Body of pancreas (tissue), 4 donors: ENCODE measurements around the gene CTDSPL2. TPM values are rescaled to one million over a fixed set of nuclear protein-coding genes. Genes with fewer than 3 reads are reported as not detected.

ENCODE experiments used
- ATAC-seq: fragments of 150-250 bp; one replicate; pipeline ENCODE4 v1.9.1; 2016
- DNase-seq, 4 donors: peaks; one replicate each; pipeline ENCODE4 v3.0.0-alpha.2; 2019
- H3K27ac ChIP-seq, 4 donors: fragments of 200-600 bp; sonication (generic); 1 replicate in 3 of 4; 2 replicates in 1 of 4; pipeline versions ENCODE4 v1.5.1 to v1.6.1; 2016 to 2019; ENCODE audit warnings: mild to moderate bottlenecking in 1 of 4, mixed read lengths in 1 of 4, moderate library complexity in 1 of 4
- H3K27me3 ChIP-seq, 2 donors: fragments of 200-600 bp; sonication (generic); one replicate each; pipeline ENCODE4 v1.6.0; 2016; ENCODE audit warnings: mild to moderate bottlenecking in 1 of 2
- H3K36me3 ChIP-seq, 2 donors: fragments of 200-600 bp; sonication (generic); replicated peaks in 1 of 2; 2 replicates each; pipeline ENCODE4 v1.5.1; 2016; ENCODE audit warnings: low read depth in 2 of 2; ENCODE audit not compliant: insufficient read depth in 1 of 2
- H3K4me1 ChIP-seq: fragments of 200-600 bp; sonication (generic); one replicate; pipeline ENCODE4 v1.6.0; 2016
- H3K4me3 ChIP-seq, 2 donors: fragments of 200-600 bp; sonication (generic); 1 replicate in 1 of 2; 2 replicates in 1 of 2; pipeline ENCODE4 v1.5.1; 2016 to 2019
- H3K9me3 ChIP-seq, 3 donors: fragments of 200-600 bp; sonication (generic); 1 replicate in 2 of 3; 2 replicates in 1 of 3; pipeline ENCODE4 v1.5.1; 2016
- POLR2A ChIP-seq, 3 donors: fragments of 450-650 bp; IDR thresholded peaks; one replicate each; pipeline ENCODE4 v1.6.1; 2016; ENCODE audit warnings: antibody characterized with exemption in 3 of 3, mild to moderate bottlenecking in 2 of 3
- whole genome bisulfite sequencing, 2 donors: methylation state at CpG; one replicate each; pipeline ENCODE4 v1.1.5; 2017; 5-methylcytosine and 5-hydroxymethylcytosine counted together
- intact Hi-C: fragments of 100-400 bp; cut with DNase I; formaldehyde crosslinking; loops from one replicate; pipeline ENCODE4 v1.15.1; 2023
- total RNA-seq, 2 donors: library from RNA; depleted of rRNA; stranded (reverse); fragments of >200 nt; gene quantifications; one replicate each; pipeline ENCODE4 v1.1.0, GENCODE V29; 2016
- TF ChIP-seq, protein P1 (sequence below), 7 experiments: fragments of 450-650 bp in 4 of 7; fragments of 200-600 bp in 3 of 7; sonication (generic) in 3 of 7; IDR thresholded peaks; one replicate each; pipeline ENCODE4 v1.5.1; 2016 to 2019; ENCODE audit warnings: antibody characterized with exemption in 7 of 7

Gene CTDSPL2
- total RNA-seq, 2 donors from 2014 or later, result 5.3 to 10.9 TPM

DNA sequence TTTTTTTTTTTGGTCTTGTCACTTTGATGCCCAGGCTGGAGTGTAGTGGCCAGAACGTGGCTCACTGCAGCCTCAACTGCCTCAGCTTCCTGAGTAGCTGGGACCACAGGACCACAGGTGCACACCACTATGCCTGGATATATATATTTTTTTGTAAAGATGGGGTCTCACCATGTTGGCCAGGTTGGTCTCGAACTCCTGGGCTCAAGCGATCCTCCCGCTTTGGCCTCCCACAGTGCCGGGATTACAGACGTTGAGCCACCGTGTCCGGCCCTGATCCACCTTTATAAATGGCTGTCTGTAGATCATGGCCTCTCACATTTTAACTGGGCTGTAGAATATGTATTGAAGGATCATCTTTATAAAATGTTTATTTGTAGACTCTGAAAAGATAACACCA is 107.7 kb downstream of the CTDSPL2 start:
- Histone ChIP-seq H3K27me3 (no peaks in the 10 kb centered on the region), H3K36me3 (peaks cover 0 to 1% of the 10 kb centered on the region in 2 donors), H3K4me1 (peaks cover 34% of the 10 kb centered on the region), H3K27ac (no peak overlapping the region), H3K4me3 (no peak overlapping the region), H3K9me3 (no peaks in the 10 kb centered on the region)
- DNase-seq (no peak), ATAC-seq (no peak)
- intact Hi-C loops, result no loop called here
- TF ChIP-seq, protein P1, sequence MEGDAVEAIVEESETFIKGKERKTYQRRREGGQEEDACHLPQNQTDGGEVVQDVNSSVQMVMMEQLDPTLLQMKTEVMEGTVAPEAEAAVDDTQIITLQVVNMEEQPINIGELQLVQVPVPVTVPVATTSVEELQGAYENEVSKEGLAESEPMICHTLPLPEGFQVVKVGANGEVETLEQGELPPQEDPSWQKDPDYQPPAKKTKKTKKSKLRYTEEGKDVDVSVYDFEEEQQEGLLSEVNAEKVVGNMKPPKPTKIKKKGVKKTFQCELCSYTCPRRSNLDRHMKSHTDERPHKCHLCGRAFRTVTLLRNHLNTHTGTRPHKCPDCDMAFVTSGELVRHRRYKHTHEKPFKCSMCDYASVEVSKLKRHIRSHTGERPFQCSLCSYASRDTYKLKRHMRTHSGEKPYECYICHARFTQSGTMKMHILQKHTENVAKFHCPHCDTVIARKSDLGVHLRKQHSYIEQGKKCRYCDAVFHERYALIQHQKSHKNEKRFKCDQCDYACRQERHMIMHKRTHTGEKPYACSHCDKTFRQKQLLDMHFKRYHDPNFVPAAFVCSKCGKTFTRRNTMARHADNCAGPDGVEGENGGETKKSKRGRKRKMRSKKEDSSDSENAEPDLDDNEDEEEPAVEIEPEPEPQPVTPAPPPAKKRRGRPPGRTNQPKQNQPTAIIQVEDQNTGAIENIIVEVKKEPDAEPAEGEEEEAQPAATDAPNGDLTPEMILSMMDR (IDR thresholded peaks at IDR 0.05), result no peak
- WGBS, 2 donors, result 93 to 99% methylated on average over 8 of the region's 8 CpGs

DNA sequence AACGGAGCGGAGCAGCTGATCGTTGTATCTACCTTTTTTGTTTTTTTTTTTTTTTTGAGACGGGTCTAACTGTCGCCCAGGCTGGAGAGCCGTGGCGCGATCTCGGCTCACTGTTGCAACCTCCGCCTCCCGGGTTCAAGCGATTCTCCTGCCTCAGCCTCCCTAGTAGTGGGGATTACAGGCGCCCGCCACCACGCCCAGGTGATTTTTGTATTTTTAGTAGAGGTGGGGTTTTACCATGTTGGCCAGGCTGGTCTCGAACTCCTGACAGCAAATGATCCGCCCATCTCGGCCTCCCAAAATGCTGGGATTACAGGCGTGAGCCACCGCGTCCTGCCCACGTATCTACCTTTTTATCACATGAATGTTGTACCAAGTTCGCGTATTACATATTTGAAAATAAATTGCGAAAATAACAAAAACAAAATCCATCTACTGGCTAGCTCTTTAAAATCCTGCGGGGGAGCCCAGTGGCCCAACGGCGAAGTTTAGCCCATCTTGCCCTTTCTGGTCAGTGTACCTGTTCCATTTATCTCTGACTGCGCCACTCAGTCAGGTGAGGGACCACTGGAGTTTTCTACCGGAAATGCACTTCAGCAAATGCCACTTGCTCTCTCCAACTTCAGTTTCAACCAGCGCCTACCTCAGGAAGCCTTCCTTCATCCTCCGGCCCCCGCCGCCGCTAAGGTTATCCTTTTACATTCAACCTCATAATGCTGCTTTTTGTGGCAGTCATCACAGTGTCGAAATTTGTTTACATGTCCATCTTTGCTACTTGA is 108.3 kb downstream of the CTDSPL2 start:
- Histone ChIP-seq H3K4me1 (peaks cover 39% of the 10 kb centered on the region), H3K36me3 (peaks cover 0 to 1% of the 10 kb centered on the region in 2 donors), H3K9me3 (no peaks in the 10 kb centered on the region), H3K27ac (peak overlapping the region; percentile 96 to 100 (median 97)), H3K4me3 (peak overlapping the region in 1 of 2 donors; percentile 42), H3K27me3 (no peaks in the 10 kb centered on the region)
- intact Hi-C loops, result no loop called here
- DNase-seq (peak; percentile 19 to 31 (median 26)), ATAC-seq (no peak)
- 49 to 52% methylated on average over 36 of the region's 36 CpGs for WGBS, 2 donors
- no peak for TF ChIP-seq POLR2A (IDR thresholded peaks at IDR 0.05)
- TF ChIP-seq, protein P1 (IDR thresholded peaks at IDR 0.05), result no peak

DNA sequence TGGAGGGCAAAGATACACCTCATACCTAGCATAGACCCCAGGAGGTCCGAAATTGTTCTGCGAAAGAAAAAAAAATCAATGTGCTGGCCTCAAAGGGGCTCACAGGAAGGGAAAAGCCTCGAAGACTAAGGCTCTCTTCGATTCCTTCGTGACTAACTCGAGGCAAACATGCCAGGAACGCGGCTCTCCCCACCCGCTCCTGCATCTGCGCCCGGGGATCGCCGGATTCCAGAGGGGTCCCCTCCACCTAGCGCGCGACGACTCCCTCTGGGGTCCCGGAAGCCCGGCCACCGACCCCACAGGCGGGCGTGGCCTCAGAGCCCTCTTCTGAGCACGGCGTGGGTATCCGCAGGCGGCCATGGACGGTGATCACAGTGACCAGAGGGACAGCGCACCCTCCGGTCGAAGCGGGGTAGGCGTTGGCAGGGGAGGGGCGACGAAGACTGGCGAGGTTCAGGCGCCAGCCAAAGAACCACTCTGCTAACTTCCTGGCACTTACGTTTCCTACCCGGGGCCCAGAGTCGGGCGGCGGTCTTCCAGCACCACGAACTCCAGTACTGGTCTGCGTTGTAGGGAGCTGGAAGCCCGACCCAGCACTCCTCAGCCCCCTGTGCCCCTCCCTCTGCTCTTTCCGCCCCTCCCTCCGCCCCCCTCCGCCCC is 109.0 kb downstream of the CTDSPL2 start:
- 0 to 1% methylated on average over 14 to 44 of the region's 47 CpGs for WGBS, 2 donors
- peak; percentile 34 to 89 (median 86) for TF ChIP-seq POLR2A (IDR thresholded peaks at IDR 0.05)
- TF ChIP-seq, protein P1 (IDR thresholded peaks at IDR 0.05), result peak; percentile 19 to 72 (median 60)
- intact Hi-C loops, result no loop called here
- Histone ChIP-seq H3K36me3 (peaks cover 0 to 1% of the 10 kb centered on the region in 2 donors), H3K27ac (peak overlapping the region; percentile 96 to 100 (median 97)), H3K9me3 (no peaks in the 10 kb centered on the region), H3K4me3 (peak overlapping the region; percentile 42 to 65), H3K4me1 (peaks cover 46% of the 10 kb centered on the region), H3K27me3 (no peaks in the 10 kb centered on the region)
- DNase-seq (peak; percentile 87 to 90 (median 88)), ATAC-seq (peak; percentile 81)

DNA sequence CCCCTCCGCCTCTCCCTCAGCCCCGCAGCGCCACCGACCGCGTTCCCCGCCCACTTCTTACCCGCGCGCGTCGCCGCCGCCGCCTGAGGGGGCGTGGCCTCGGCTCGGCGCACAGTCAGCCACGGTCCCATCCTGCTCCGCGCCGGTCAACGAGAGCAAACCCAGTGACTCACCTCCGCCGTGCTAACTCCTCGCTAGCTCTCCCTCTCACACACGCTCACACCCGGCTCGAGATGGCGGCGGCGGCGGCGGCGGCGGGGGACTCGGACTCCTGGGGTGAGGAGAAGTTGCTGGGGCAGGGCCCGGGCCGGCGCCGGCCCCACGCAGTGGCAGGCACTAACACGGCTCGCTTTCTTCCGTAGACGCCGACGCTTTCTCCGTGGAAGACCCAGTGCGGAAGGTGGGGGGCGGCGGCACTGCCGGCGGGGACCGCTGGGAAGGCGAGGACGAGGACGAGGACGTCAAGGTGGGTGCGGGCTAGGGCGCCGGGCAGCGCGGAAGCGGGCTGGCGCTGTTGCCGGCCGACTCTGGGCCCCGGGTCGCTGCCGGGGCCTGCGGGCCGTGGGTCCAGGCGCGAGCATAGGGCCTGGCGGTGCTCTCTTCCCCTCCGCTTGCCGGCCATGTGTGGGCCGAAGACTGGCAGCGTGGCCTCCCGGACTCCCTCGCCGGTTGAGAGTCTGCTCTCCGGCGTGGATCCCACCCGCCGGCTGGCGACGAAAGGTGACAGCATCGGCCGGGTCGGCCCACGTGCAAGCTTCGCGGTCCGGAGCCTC is 109.7 kb downstream of the CTDSPL2 start, which contains the start of gene EIF3J:
EIF3J (plus strand) TSS at position 186 of the 773 bp plus-strand sequence; CDS start at position 234, 48 bp downstream.
- Histone ChIP-seq H3K27ac (peak within 1 kb of the TSS; percentile 96 to 100 (median 97)), H3K9me3 (no peaks in the 10 kb centered on the region), H3K36me3 (peaks cover 0 to 1% of the 10 kb centered on the region in 2 donors), H3K4me3 (peak within 1 kb of the TSS; percentile 75 to 84), H3K4me1 (peaks cover 53% of the 10 kb centered on the region), H3K27me3 (no peaks in the 10 kb centered on the region)
- intact Hi-C loops, result no loop called here
- 0% methylated on average over 12 to 94 of the region's 97 CpGs for WGBS, 2 donors
- TF ChIP-seq POLR2A (IDR thresholded peaks at IDR 0.05), result peak; percentile 92 to 99 (median 98)
- TF ChIP-seq, protein P1 (IDR thresholded peaks at IDR 0.05), result peak in 1 of 7 experiments; percentile 3
- DNase-seq (peak; percentile 96 to 98 (median 97)), ATAC-seq (peak; percentile 92)
